ENCODE data around the gene NHSL2. TPM values are rescaled to one million over a fixed set of nuclear protein-coding genes. Genes with fewer than 3 reads are reported as not detected.

Gene NHSL2
- total RNA-seq, 1 experiment from 2014 or later = 0.36 TPM

DNA sequence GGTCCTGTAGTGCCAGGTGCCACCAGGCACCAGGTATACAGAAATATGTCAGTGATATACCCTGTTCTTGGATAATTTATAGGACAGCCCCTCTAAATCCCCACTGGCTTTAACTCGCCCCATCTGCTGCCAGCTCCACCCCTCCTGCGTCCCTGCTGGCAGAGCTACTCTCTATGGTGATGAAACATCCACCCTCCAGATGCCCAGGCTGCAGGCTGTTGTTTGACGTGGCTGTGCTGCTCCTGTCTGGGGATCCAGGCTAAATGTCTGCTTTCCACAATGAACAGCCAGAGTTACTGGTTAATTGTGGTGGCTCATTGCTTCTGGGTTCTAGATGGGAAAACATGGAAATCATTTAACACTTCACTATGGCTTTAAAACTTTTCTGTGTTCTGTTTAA is 12.9 kb downstream of the NHSL2 start:
- DNase-seq (ENCODE audit: low read depth, low spot score) (no peak), ATAC-seq (no peak)
- no peaks in the 10 kb centered on the region for H3K4me1 ChIP-seq (ENCODE audit: control insufficient read depth, insufficient read depth, low read length)
- intact Hi-C loops (cut with micrococcal nuclease; ENCODE audit: unreplicated experiment) = no loop called here
- H3K4me3 ChIP-seq (ENCODE audit: low read depth in 2 of 2, low read length in 2 of 2) = no peak overlapping the region
- no peak overlapping the region for H3K27ac ChIP-seq (ENCODE audit: low read length)
- no peak for TF ChIP-seq TCF7L2 (IDR thresholded peaks at IDR 0.05; ENCODE audit: low read depth, low read length)
- TF ChIP-seq, protein P1, sequence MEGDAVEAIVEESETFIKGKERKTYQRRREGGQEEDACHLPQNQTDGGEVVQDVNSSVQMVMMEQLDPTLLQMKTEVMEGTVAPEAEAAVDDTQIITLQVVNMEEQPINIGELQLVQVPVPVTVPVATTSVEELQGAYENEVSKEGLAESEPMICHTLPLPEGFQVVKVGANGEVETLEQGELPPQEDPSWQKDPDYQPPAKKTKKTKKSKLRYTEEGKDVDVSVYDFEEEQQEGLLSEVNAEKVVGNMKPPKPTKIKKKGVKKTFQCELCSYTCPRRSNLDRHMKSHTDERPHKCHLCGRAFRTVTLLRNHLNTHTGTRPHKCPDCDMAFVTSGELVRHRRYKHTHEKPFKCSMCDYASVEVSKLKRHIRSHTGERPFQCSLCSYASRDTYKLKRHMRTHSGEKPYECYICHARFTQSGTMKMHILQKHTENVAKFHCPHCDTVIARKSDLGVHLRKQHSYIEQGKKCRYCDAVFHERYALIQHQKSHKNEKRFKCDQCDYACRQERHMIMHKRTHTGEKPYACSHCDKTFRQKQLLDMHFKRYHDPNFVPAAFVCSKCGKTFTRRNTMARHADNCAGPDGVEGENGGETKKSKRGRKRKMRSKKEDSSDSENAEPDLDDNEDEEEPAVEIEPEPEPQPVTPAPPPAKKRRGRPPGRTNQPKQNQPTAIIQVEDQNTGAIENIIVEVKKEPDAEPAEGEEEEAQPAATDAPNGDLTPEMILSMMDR (IDR thresholded peaks at IDR 0.05) = no peak
- TF ChIP-seq, protein P2, sequence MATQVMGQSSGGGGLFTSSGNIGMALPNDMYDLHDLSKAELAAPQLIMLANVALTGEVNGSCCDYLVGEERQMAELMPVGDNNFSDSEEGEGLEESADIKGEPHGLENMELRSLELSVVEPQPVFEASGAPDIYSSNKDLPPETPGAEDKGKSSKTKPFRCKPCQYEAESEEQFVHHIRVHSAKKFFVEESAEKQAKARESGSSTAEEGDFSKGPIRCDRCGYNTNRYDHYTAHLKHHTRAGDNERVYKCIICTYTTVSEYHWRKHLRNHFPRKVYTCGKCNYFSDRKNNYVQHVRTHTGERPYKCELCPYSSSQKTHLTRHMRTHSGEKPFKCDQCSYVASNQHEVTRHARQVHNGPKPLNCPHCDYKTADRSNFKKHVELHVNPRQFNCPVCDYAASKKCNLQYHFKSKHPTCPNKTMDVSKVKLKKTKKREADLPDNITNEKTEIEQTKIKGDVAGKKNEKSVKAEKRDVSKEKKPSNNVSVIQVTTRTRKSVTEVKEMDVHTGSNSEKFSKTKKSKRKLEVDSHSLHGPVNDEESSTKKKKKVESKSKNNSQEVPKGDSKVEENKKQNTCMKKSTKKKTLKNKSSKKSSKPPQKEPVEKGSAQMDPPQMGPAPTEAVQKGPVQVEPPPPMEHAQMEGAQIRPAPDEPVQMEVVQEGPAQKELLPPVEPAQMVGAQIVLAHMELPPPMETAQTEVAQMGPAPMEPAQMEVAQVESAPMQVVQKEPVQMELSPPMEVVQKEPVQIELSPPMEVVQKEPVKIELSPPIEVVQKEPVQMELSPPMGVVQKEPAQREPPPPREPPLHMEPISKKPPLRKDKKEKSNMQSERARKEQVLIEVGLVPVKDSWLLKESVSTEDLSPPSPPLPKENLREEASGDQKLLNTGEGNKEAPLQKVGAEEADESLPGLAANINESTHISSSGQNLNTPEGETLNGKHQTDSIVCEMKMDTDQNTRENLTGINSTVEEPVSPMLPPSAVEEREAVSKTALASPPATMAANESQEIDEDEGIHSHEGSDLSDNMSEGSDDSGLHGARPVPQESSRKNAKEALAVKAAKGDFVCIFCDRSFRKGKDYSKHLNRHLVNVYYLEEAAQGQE (IDR thresholded peaks at IDR 0.05; ENCODE audit: insufficient read depth in 1 of 2, low read depth in 2 of 2, low read length in 1 of 2) = no peak
- no peak for TF ChIP-seq SIN3A (IDR thresholded peaks at IDR 0.05; ENCODE audit: borderline replicate concordance, insufficient read depth, low read depth, low read length)
- TF ChIP-seq POLR2AphosphoS5 (IDR thresholded peaks at IDR 0.05; ENCODE audit: low read depth, low read length) = no peak
- BruUV-seq (replicated peaks) = no TSS peak
- no peaks in the 10 kb centered on the region; the same call in 1 of the 2 replicates for H3K27me3 ChIP-seq (ENCODE audit: control insufficient read depth, insufficient read depth, low read length)
- CTCF ChIA-PET = no interaction called here
- H3K9me3 ChIP-seq (ENCODE audit: control insufficient read depth, insufficient read depth, low read depth, low read length) = no peaks in the 10 kb centered on the region
- in situ Hi-C loops (cut with HindIII; ENCODE audit: low pct_unique_long_range_greater_than_20kb, low sequenced_read_pairs) = no loop called here
- no peaks in the 10 kb centered on the region for H3K36me3 ChIP-seq (ENCODE audit: control insufficient read depth, insufficient read depth, low read length)
- POLR2A ChIA-PET = no interaction called here

DNA sequence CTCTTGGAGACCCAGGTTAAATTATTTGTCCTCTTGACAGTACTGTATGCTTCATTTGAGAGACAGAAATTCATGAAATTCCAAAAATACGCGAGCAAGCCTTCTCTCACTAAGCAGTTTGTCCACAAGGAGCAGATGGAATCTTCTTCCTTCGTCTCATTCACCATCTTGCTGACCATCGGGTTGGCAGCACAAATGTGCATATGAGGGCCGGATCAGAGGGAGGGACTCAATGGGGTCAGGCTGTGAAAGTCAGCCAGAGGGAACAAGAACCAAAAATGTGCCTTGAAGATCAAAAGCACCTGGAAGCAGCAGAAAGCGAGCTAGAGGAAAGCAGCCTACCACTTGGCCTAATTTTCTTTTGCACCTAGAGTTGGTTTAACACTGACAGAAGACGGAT is 16.4 kb downstream of the NHSL2 start:
- POLR2A ChIA-PET = no interaction called here
- ATAC-seq = no peak
- BruUV-seq (replicated peaks) = no TSS peak

More for the DNA sequence above, 16.4 kb downstream of the NHSL2 start:
- no peak for DNase-seq (ENCODE audit: low read depth, low spot score)
- TF ChIP-seq, protein P2 (IDR thresholded peaks at IDR 0.05; ENCODE audit: insufficient read depth in 1 of 2, low read depth in 2 of 2, low read length in 1 of 2) = no peak
- no peak for TF ChIP-seq SIN3A (IDR thresholded peaks at IDR 0.05; ENCODE audit: borderline replicate concordance, insufficient read depth, low read depth, low read length)
- TF ChIP-seq, protein P1 (IDR thresholded peaks at IDR 0.05) = no peak
- H3K4me1 ChIP-seq (ENCODE audit: control insufficient read depth, insufficient read depth, low read length) = no peaks in the 10 kb centered on the region
- in situ Hi-C loops (cut with HindIII; ENCODE audit: low pct_unique_long_range_greater_than_20kb, low sequenced_read_pairs) (no loop called here), intact Hi-C loops (cut with micrococcal nuclease; ENCODE audit: unreplicated experiment) (no loop called here)
- no peaks in the 10 kb centered on the region for H3K9me3 ChIP-seq (ENCODE audit: control insufficient read depth, insufficient read depth, low read depth, low read length)
- H3K27ac ChIP-seq (ENCODE audit: low read length) = no peak overlapping the region
- no peaks in the 10 kb centered on the region; the same call in 1 of the 2 replicates for H3K27me3 ChIP-seq (ENCODE audit: control insufficient read depth, insufficient read depth, low read length)
- H3K4me3 ChIP-seq (ENCODE audit: low read depth in 2 of 2, low read length in 2 of 2) = no peak overlapping the region
- no peaks in the 10 kb centered on the region for H3K36me3 ChIP-seq (ENCODE audit: control insufficient read depth, insufficient read depth, low read length)
- CTCF ChIA-PET = no interaction called here

All from Panc1 (cell line).